Right lobe of liver (tissue), 6 donors: ENCODE results near the gene EPHA4. TPM values are rescaled to one million over a fixed set of nuclear protein-coding genes. Genes with fewer than 3 reads are reported as not detected.

Experiments
- ATAC-seq, 4 donors: fragments of 200-7000 bp; cut with Tn5 transposase; one replicate each; pipeline ENCODE4 v1.9.1; 2020; ENCODE audit warnings: mild to moderate bottlenecking in 4 of 4, moderate library complexity in 4 of 4
- DNase-seq, 3 donors: peaks; one replicate each; pipeline ENCODE4 v3.0.0-alpha.2; 2020
- H3K27ac ChIP-seq, 3 donors: fragments of 200-600 bp; one replicate each; pipeline ENCODE4 v1.8.0; 2022
- H3K27me3 ChIP-seq, 2 donors: fragments of 200-600 bp; one replicate each; pipeline ENCODE4 v1.8.0; 2022
- H3K36me3 ChIP-seq, 4 donors: fragments of 200-600 bp; sonication (generic) in 1 of 4; one replicate each; pipeline versions ENCODE4 v1.5.1 to v1.8.0; 2017 to 2022; ENCODE audit warnings: control low read depth in 1 of 4
- H3K4me1 ChIP-seq, 4 donors: fragments of 200-600 bp; sonication (generic) in 1 of 4; one replicate each; pipeline versions ENCODE4 v1.5.1 to v1.8.0; 2017 to 2022; ENCODE audit warnings: control low read depth in 1 of 4
- H3K4me3 ChIP-seq, 3 donors: fragments of 200-600 bp; one replicate each; pipeline ENCODE4 v1.8.0; 2022
- H3K9me3 ChIP-seq, 4 donors: fragments of 200-600 bp; sonication (generic) in 1 of 4; one replicate each; pipeline versions ENCODE4 v1.5.1 to v1.8.0; 2017 to 2022; ENCODE audit warnings: control low read depth in 1 of 4
- POLR2A ChIP-seq: fragments of 450-650 bp; IDR thresholded peaks from one replicate; pipeline ENCODE4 v1.6.1; 2017; ENCODE audit warnings: antibody characterized with exemption, mild to moderate bottlenecking
- WGBS: methylation state at CpG from one replicate; pipeline ENCODE4 v1.1.6; 2018; ENCODE audit warnings: low coverage, low lambda C conversion rate; ENCODE audit not compliant: insufficient coverage; ENCODE audit errors: missing lambda C conversion rate; 5-methylcytosine and 5-hydroxymethylcytosine counted together
- intact Hi-C, 2 donors: fragments of 100-400 bp; cut with DNase I; formaldehyde crosslinking; loops; one replicate each; pipeline versions ENCODE4 v1.11.2 to v1.14.1; 2022
- total RNA-seq, 6 experiments: library from RNA; depleted of rRNA in 2 of 6; stranded (reverse); fragments of >200 nt in 2 of 6; fragmentation: NEBNext Ultra II Directional in 3 of 6; extraction: Animal tissue kit (Norgen Biotek cat#: 25700) in 3 of 6; gene quantifications; one replicate each; pipeline versions ENCODE4 v1.1.0 to v1.2.4, GENCODE V29; 2016 to 2023
- TF ChIP-seq, protein P1 (sequence below), 4 donors: fragments of 200-600 bp in 3 of 4; fragments of 450-650 bp in 1 of 4; IDR thresholded peaks; one replicate each; pipeline versions ENCODE4 v1.5.1 to v1.8.0; 2016 to 2022; ENCODE audit warnings: antibody characterized with exemption in 4 of 4, mild to moderate bottlenecking in 2 of 4
- donor health status: DM: no; HTN: yes; CAD: no.
- donor health status: DM: no; HTN: no; CAD: no.
- donor health status: DM: no; HTN: no; CAD: no.
- donor health status: DM: no; HTN: yes; CAD: no.
- donor health status: DM: no; HTN: yes; CAD: no.

EPHA4 gene
- total RNA-seq, 6 experiments from 2014 or later = 0.61 to 2.9 (median 1.0) TPM

DNA sequence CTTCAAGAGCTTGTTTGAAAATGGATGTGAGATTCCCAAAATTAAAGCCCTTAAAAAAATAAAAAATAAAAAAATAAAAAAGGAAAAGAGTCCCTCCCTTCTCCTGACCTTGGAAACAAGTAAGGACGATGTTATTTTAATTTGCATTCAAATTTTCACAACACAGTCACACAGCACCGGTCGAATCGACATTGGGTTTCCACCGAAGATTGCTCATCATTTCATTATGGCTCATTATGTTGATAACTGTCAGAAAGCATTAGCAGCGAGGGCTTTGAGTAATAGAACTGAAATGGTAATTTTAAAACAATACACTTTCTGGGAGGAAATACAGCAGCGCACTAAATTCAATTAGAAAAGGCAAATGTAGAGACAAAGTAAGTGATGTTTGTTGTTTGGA, 78.7 kb downstream of the EPHA4 start:
- intact Hi-C loops = no loop called here
- no peak for TF ChIP-seq POLR2A
- TF ChIP-seq, protein P1, sequence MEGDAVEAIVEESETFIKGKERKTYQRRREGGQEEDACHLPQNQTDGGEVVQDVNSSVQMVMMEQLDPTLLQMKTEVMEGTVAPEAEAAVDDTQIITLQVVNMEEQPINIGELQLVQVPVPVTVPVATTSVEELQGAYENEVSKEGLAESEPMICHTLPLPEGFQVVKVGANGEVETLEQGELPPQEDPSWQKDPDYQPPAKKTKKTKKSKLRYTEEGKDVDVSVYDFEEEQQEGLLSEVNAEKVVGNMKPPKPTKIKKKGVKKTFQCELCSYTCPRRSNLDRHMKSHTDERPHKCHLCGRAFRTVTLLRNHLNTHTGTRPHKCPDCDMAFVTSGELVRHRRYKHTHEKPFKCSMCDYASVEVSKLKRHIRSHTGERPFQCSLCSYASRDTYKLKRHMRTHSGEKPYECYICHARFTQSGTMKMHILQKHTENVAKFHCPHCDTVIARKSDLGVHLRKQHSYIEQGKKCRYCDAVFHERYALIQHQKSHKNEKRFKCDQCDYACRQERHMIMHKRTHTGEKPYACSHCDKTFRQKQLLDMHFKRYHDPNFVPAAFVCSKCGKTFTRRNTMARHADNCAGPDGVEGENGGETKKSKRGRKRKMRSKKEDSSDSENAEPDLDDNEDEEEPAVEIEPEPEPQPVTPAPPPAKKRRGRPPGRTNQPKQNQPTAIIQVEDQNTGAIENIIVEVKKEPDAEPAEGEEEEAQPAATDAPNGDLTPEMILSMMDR (IDR thresholded peaks at IDR 0.05) = no peak
- no peaks in the 10 kb centered on the region for H3K9me3 ChIP-seq
- no peaks in the 10 kb centered on the region for H3K4me1 ChIP-seq
- ATAC-seq (no peak), DNase-seq (no peak)
- no peaks in the 10 kb centered on the region for H3K36me3 ChIP-seq
- H3K27ac ChIP-seq = no peak overlapping the region
- WGBS = 56% methylated on average over 7 of the region's 7 CpGs
- H3K4me3 ChIP-seq = no peak overlapping the region
- no peaks in the 10 kb centered on the region for H3K27me3 ChIP-seq

DNA sequence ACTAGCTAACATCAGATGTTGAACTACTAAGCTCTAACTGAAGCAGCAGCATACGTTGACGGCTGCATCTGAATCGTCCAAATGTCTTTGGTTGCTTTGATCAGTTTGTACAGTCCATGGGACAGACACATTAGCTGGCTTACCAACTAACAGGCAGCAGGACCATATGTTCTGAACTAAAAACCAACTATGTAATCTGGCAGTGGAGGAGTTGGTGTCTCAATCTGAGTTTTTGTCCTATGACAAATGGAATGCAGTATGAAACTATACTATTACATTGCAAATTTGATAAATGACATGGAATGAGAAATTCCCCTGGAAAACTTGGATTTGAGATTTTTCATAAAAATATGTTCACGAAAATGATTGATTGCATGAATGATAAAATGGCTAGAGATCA, 79.5 kb downstream of the EPHA4 start:
- TF ChIP-seq, protein P1 (IDR thresholded peaks at IDR 0.05) = no peak
- TF ChIP-seq POLR2A = no peak
- intact Hi-C loops = no loop called here
- no peak for DNase-seq
- no peaks in the 10 kb centered on the region for H3K27me3 ChIP-seq
- ATAC-seq = no peak
- H3K9me3 ChIP-seq = no peaks in the 10 kb centered on the region
- no peaks in the 10 kb centered on the region for H3K36me3 ChIP-seq
- 70% methylated on average over 4 of the region's 4 CpGs for WGBS
- no peak overlapping the region for H3K27ac ChIP-seq
- H3K4me3 ChIP-seq = no peak overlapping the region
- H3K4me1 ChIP-seq = no peaks in the 10 kb centered on the region

DNA sequence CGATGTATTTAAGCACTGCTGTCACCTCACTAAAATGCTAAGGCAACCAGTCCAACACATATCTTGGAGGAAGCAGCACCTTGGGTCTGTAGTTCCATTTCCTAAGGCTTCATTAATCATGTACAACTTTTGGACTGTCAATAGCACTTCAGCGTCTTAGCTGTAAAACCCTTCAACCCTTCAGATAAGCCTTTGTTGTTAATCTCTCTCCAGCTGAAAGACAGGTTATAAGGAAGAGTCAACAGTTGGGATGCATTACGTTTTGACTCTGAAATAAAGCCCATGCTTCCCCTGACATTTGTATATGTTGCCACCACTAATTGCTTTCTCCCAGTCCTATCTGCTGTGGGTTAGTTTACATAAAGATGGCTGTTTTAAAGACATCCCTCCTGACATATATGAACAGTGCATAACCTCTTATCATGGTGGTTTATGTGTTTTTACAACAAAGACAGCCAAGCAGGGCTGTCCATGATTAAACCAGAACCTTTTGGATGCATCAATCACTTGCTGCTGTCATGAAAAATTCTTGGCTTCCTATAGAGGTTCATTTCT, 81.5 kb downstream of the EPHA4 start:
- ATAC-seq (no peak), DNase-seq (no peak)
- TF ChIP-seq POLR2A = no peak
- TF ChIP-seq, protein P1 (IDR thresholded peaks at IDR 0.05) = no peak
- intact Hi-C loops = no loop called here
- H3K27ac ChIP-seq = no peak overlapping the region
- no peak overlapping the region for H3K4me3 ChIP-seq
- H3K36me3 ChIP-seq = no peaks in the 10 kb centered on the region
- H3K27me3 ChIP-seq = no peaks in the 10 kb centered on the region
- H3K4me1 ChIP-seq = no peaks in the 10 kb centered on the region
- 20% methylated on average over 3 of the region's 3 CpGs for WGBS
- no peaks in the 10 kb centered on the region for H3K9me3 ChIP-seq

DNA sequence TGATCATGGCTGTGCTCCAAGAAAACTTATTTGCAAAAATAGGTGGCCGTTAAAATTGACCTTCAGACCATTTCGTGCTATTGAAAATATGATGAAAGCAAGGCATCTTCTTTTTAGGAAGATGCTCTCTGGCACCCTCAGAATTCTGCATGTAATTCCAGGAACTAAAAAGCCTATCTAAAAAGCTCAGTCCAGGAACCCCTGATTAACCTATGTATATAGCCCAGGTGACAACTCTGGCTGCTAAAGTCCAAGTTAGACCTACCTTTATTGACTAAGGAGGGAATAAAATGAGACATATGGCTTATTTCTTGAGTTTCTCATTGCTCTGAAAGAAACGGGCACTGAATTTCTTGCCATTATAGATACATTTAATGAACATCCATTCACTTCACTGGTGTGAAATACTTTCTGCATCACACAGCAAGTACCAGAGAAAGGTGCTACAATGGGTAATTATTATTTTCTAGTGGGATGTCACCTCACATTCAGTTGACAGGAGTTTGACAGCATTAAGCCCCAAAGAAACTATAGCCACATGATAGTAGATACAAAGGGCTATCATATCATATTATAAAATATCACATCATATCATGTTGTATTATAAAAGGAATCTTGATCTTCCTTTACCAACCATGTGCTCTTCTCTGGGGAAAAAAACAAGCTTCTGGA, 83.8 kb downstream of the EPHA4 start:
- DNase-seq (no peak), ATAC-seq (no peak)
- intact Hi-C loops = no loop called here
- TF ChIP-seq POLR2A = no peak
- TF ChIP-seq, protein P1 (IDR thresholded peaks at IDR 0.05) = no peak
- Histone ChIP-seq H3K36me3 (no peaks in the 10 kb centered on the region), H3K4me3 (no peak overlapping the region), H3K4me1 (no peaks in the 10 kb centered on the region), H3K9me3 (no peaks in the 10 kb centered on the region), H3K27me3 (no peaks in the 10 kb centered on the region), H3K27ac (no peak overlapping the region)
- 68% methylated on average over 3 of the region's 3 CpGs for WGBS
